ENCODE results near the gene SLC16A1.

GRCh38 chr1:112973788-112974187 is 17.8 kb upstream of the SLC16A1 start:
- no peak for TF ChIP-seq POLR2A (IDR thresholded peaks at IDR 0.05)
- TF ChIP-seq CTCF (IDR thresholded peaks at IDR 0.05) = no peak
- TF ChIP-seq POLR2AphosphoS5 (IDR thresholded peaks at IDR 0.05) = no peak

Data from breast epithelium (tissue), 3 donors.